Adrenal gland (tissue), 5 donors: ENCODE data around the gene MKNK2.
"Not testable (repeated sequence)": the region's sequence is repeated elsewhere in the genome, so short reads cannot be mapped to it uniquely, and the experiment has no call there.

Experiments used
- CTCF ChIP-seq, 6 experiments: fragments of 450-650 bp in 4 of 6; fragments of 200-600 bp in 2 of 6; sonication (generic) in 1 of 6; IDR thresholded peaks; 1 replicate in 5 of 6; 2 replicates in 1 of 6; pipeline versions ENCODE4 v1.5.1 to v1.8.0; 2016 to 2021; ENCODE audit warnings: antibody characterized with exemption in 6 of 6, mild to moderate bottlenecking in 2 of 6, moderate library complexity in 1 of 6
- POLR2A ChIP-seq, 2 donors: fragments of 450-650 bp; IDR thresholded peaks; one replicate each; pipeline ENCODE4 v1.6.1; 2017; ENCODE audit warnings: antibody characterized with exemption in 2 of 2, mild to moderate bottlenecking in 2 of 2, moderate library complexity in 1 of 2
- donor health status: DM: no; HTN: no; CAD: no.

GRCh38 chr19:2086695-2087620 is 35.9 kb upstream of the MKNK2 start:
- TF ChIP-seq CTCF, POLR2A (IDR thresholded peaks at IDR 0.05): not testable (repeated sequence)
